Measurements from ENCODE around the gene PASK. TPM values are rescaled to one million over a fixed set of nuclear protein-coding genes. Genes with fewer than 3 reads are reported as not detected.

The PASK gene
- polyA plus RNA-seq, 1 donor from 2014 or later = 26.0 TPM

- H3K9ac ChIP-seq (ENCODE audit: low read length) = peak overlapping the region; percentile 69
- H3K36me3 ChIP-seq (ENCODE audit: insufficient read depth, low read length) = no peaks in the 10 kb centered on the region
- H3K4me2 ChIP-seq (ENCODE audit: low read length) = peak overlapping the region; percentile 36
- H2AFZ ChIP-seq (ENCODE audit: low read depth, low read length) = peak overlapping the region; percentile 74
- H4K20me1 ChIP-seq (ENCODE audit: insufficient read depth) = no peaks in the 10 kb centered on the region
- peak overlapping the region; percentile 98 for H3K4me3 ChIP-seq (ENCODE audit: low read length)
- TF ChIP-seq MXI1 (conservative IDR thresholded peaks at IDR 0.05; ENCODE audit: poor library complexity, severe bottlenecking) (no peak), TAF1 (IDR thresholded peaks at IDR 0.05; ENCODE audit: low read depth) (no peak), RAD21 (conservative IDR thresholded peaks at IDR 0.05) (no peak), SMC3 (conservative IDR thresholded peaks at IDR 0.05; ENCODE audit: poor library complexity) (no peak), EP300 (conservative IDR thresholded peaks at IDR 0.05; ENCODE audit: poor library complexity, severe bottlenecking) (no peak), CTCF (IDR thresholded peaks at IDR 0.05; ENCODE audit: poor library complexity, severe bottlenecking) (no peak), EZH2 (IDR thresholded peaks at IDR 0.05; ENCODE audit: borderline replicate concordance, insufficient read depth, low read length, poor library complexity, severe bottlenecking) (no peak), POLR2AphosphoS5 (IDR thresholded peaks at IDR 0.05) (no peak)
- no peaks in the 10 kb centered on the region for H3F3A ChIP-seq (ENCODE audit: insufficient read depth, low read length, poor library complexity, severe bottlenecking)
- no peaks in the 10 kb centered on the region for H3K9me2 ChIP-seq (ENCODE audit: insufficient read depth, low read length)
- H3K27ac ChIP-seq (ENCODE audit: low read length) = peak overlapping the region; percentile 76
- H3K79me2 ChIP-seq (replicated peaks; ENCODE audit: insufficient read depth, low read length) = peaks cover 7% of the 10 kb centered on the region
- no peaks in the 10 kb centered on the region for H3K9me3 ChIP-seq (ENCODE audit: low read length)
- no peaks in the 10 kb centered on the region for H3K27me3 ChIP-seq (ENCODE audit: insufficient read depth, low read depth, low read length)
These were observed 328 bp upstream of the PASK start for GRCh38 chr2:241149675-241149924.

GRCh38 chr2:241148239-241148638 lies 1.0 kb downstream of the PASK start:
- Histone ChIP-seq H2AFZ (ENCODE audit: low read depth, low read length) (no peak overlapping the region), H3K9me2 (ENCODE audit: insufficient read depth, low read length) (no peaks in the 10 kb centered on the region), H3K4me3 (ENCODE audit: low read length) (peak overlapping the region; percentile 98), H3K27me3 (ENCODE audit: insufficient read depth, low read depth, low read length) (no peaks in the 10 kb centered on the region), H4K20me1 (ENCODE audit: insufficient read depth) (no peaks in the 10 kb centered on the region), H3F3A (ENCODE audit: insufficient read depth, low read length, poor library complexity, severe bottlenecking) (no peaks in the 10 kb centered on the region), H3K36me3 (ENCODE audit: insufficient read depth, low read length) (no peaks in the 10 kb centered on the region), H3K4me2 (ENCODE audit: low read length) (peak overlapping the region; percentile 94), H3K27ac (ENCODE audit: low read length) (no peak overlapping the region), H3K9me3 (ENCODE audit: low read length) (no peaks in the 10 kb centered on the region), H3K9ac (ENCODE audit: low read length) (peak overlapping the region; percentile 69), H3K79me2 (replicated peaks; ENCODE audit: insufficient read depth, low read length) (peaks cover 7% of the 10 kb centered on the region)
- TF ChIP-seq REST (IDR thresholded peaks at IDR 0.05; ENCODE audit: borderline replicate concordance) (no peak), EZH2 (IDR thresholded peaks at IDR 0.05; ENCODE audit: borderline replicate concordance, insufficient read depth, low read length, poor library complexity, severe bottlenecking) (no peak), SMC3 (conservative IDR thresholded peaks at IDR 0.05; ENCODE audit: poor library complexity) (no peak), EP300 (conservative IDR thresholded peaks at IDR 0.05; ENCODE audit: poor library complexity, severe bottlenecking) (no peak), RAD21 (conservative IDR thresholded peaks at IDR 0.05) (no peak), POLR2AphosphoS5 (IDR thresholded peaks at IDR 0.05) (no peak), MXI1 (conservative IDR thresholded peaks at IDR 0.05; ENCODE audit: poor library complexity, severe bottlenecking) (no peak)
